ENCODE results near the gene SMIM1. TPM values are rescaled to one million over a fixed set of nuclear protein-coding genes. Genes with fewer than 3 reads are reported as not detected.

Gene SMIM1
- polyA plus RNA-seq, 2 donors: 1.1 to 1.9 TPM

- no peaks in the 10 kb centered on the region for H3K27me3 ChIP-seq (ENCODE audit: control insufficient read depth in 1 of 2, insufficient read depth in 2 of 2, low read length in 2 of 2)
- H3K9me3 ChIP-seq (ENCODE audit: control insufficient read depth in 2 of 2, insufficient read depth in 1 of 2, low read depth in 1 of 2, low read length in 1 of 2): no peaks in the 10 kb centered on the region
- no peak within 1 kb of the TSS for H3K4me3 ChIP-seq (ENCODE audit: low read depth in 1 of 2, low read length in 2 of 2)
- H3K4me1 ChIP-seq (ENCODE audit: control insufficient read depth in 2 of 2, insufficient read depth in 2 of 2, low read length in 1 of 2): peaks cover 3 to 4% of the 10 kb centered on the region in 2 donors
- H3K36me3 ChIP-seq (ENCODE audit: control insufficient read depth in 2 of 2, insufficient read depth in 2 of 2, low read length in 1 of 2): no peaks in the 10 kb centered on the region
- WGBS, 2 donors: 88 to 91% methylated on average over 17 of the region's 17 CpGs
- H3K27ac ChIP-seq (ENCODE audit: low read depth in 2 of 2, low read length in 1 of 2): no peak within 1 kb of the TSS
Observed at GRCh38 chr1:3752400-3752945, 20.1 kb upstream of the SMIM1 start, which contains the start of gene CCDC27. CCDC27 (plus strand) TSS chr1:3752450; CDS start chr1:3752482, 32 bp downstream.

- Histone ChIP-seq H3K27ac (ENCODE audit: low read depth in 2 of 2, low read length in 1 of 2) (no peak overlapping the region), H3K27me3 (ENCODE audit: control insufficient read depth in 1 of 2, insufficient read depth in 2 of 2, low read length in 2 of 2) (no peaks in the 10 kb centered on the region)
- WGBS, 2 donors: 86 to 87% methylated on average over 20 of the region's 20 CpGs
Observed at GRCh38 chr1:3753656-3754454, 18.7 kb upstream of the SMIM1 start.

GRCh38 chr1:3756394-3756793 is 16.2 kb upstream of the SMIM1 start:
- H3K9me3 ChIP-seq (ENCODE audit: control insufficient read depth in 2 of 2, insufficient read depth in 1 of 2, low read depth in 1 of 2, low read length in 1 of 2): peaks cover 0 to 3% of the 10 kb centered on the region in 2 donors
- H3K4me1 ChIP-seq (ENCODE audit: control insufficient read depth in 2 of 2, insufficient read depth in 2 of 2, low read length in 1 of 2): no peaks in the 10 kb centered on the region
- no peaks in the 10 kb centered on the region for H3K27me3 ChIP-seq (ENCODE audit: control insufficient read depth in 1 of 2, insufficient read depth in 2 of 2, low read length in 2 of 2)
- H3K36me3 ChIP-seq (ENCODE audit: control insufficient read depth in 2 of 2, insufficient read depth in 2 of 2, low read length in 1 of 2): no peaks in the 10 kb centered on the region
- no peak overlapping the region for H3K4me3 ChIP-seq (ENCODE audit: low read depth in 1 of 2, low read length in 2 of 2)
- H3K27ac ChIP-seq (ENCODE audit: low read depth in 2 of 2, low read length in 1 of 2): no peak overlapping the region
- WGBS, 2 donors: 79 to 83% methylated on average over 21 of the region's 21 CpGs

More at GRCh38 chr1:3753656-3754454, 18.7 kb upstream of the SMIM1 start:
- H3K9me3 ChIP-seq (ENCODE audit: control insufficient read depth in 2 of 2, insufficient read depth in 1 of 2, low read depth in 1 of 2, low read length in 1 of 2): no peaks in the 10 kb centered on the region
- H3K4me1 ChIP-seq (ENCODE audit: control insufficient read depth in 2 of 2, insufficient read depth in 2 of 2, low read length in 1 of 2): no peaks in the 10 kb centered on the region
- H3K36me3 ChIP-seq (ENCODE audit: control insufficient read depth in 2 of 2, insufficient read depth in 2 of 2, low read length in 1 of 2): no peaks in the 10 kb centered on the region
- H3K4me3 ChIP-seq (ENCODE audit: low read depth in 1 of 2, low read length in 2 of 2): no peak overlapping the region

GRCh38 chr1:3759164-3759563 is 13.4 kb upstream of the SMIM1 start:
- Histone ChIP-seq H3K9me3 (ENCODE audit: control insufficient read depth in 2 of 2, insufficient read depth in 1 of 2, low read depth in 1 of 2, low read length in 1 of 2) (peaks cover 0 to 3% of the 10 kb centered on the region in 2 donors), H3K4me1 (ENCODE audit: control insufficient read depth in 2 of 2, insufficient read depth in 2 of 2, low read length in 1 of 2) (no peaks in the 10 kb centered on the region), H3K4me3 (ENCODE audit: low read depth in 1 of 2, low read length in 2 of 2) (no peak overlapping the region), H3K36me3 (ENCODE audit: control insufficient read depth in 2 of 2, insufficient read depth in 2 of 2, low read length in 1 of 2) (no peaks in the 10 kb centered on the region), H3K27ac (ENCODE audit: low read depth in 2 of 2, low read length in 1 of 2) (no peak overlapping the region), H3K27me3 (ENCODE audit: control insufficient read depth in 1 of 2, insufficient read depth in 2 of 2, low read length in 2 of 2) (no peaks in the 10 kb centered on the region)
- 75 to 78% methylated on average over 6 of the region's 6 CpGs for WGBS, 2 donors

GRCh38 chr1:3759796-3760195 is 12.8 kb upstream of the SMIM1 start:
- H3K27ac ChIP-seq (ENCODE audit: low read depth in 2 of 2, low read length in 1 of 2): no peak overlapping the region
- no peak overlapping the region for H3K4me3 ChIP-seq (ENCODE audit: low read depth in 1 of 2, low read length in 2 of 2)
- peaks cover 0 to 3% of the 10 kb centered on the region in 2 donors for H3K9me3 ChIP-seq (ENCODE audit: control insufficient read depth in 2 of 2, insufficient read depth in 1 of 2, low read depth in 1 of 2, low read length in 1 of 2)
- H3K36me3 ChIP-seq (ENCODE audit: control insufficient read depth in 2 of 2, insufficient read depth in 2 of 2, low read length in 1 of 2): no peaks in the 10 kb centered on the region
- no peaks in the 10 kb centered on the region for H3K4me1 ChIP-seq (ENCODE audit: control insufficient read depth in 2 of 2, insufficient read depth in 2 of 2, low read length in 1 of 2)
- WGBS, 2 donors: 49 to 68% methylated on average over 6 of the region's 6 CpGs
- H3K27me3 ChIP-seq (ENCODE audit: control insufficient read depth in 1 of 2, insufficient read depth in 2 of 2, low read length in 2 of 2): no peaks in the 10 kb centered on the region

GRCh38 chr1:3761296-3762010 is 11.1 kb upstream of the SMIM1 start:
- no peaks in the 10 kb centered on the region for H3K36me3 ChIP-seq (ENCODE audit: control insufficient read depth in 2 of 2, insufficient read depth in 2 of 2, low read length in 1 of 2)
- no peaks in the 10 kb centered on the region for H3K4me1 ChIP-seq (ENCODE audit: control insufficient read depth in 2 of 2, insufficient read depth in 2 of 2, low read length in 1 of 2)
- no peaks in the 10 kb centered on the region for H3K27me3 ChIP-seq (ENCODE audit: control insufficient read depth in 1 of 2, insufficient read depth in 2 of 2, low read length in 2 of 2)
- H3K9me3 ChIP-seq (ENCODE audit: control insufficient read depth in 2 of 2, insufficient read depth in 1 of 2, low read depth in 1 of 2, low read length in 1 of 2): peaks cover 0 to 3% of the 10 kb centered on the region in 2 donors
- WGBS, 2 donors: 81 to 83% methylated on average over 17 of the region's 17 CpGs
- H3K4me3 ChIP-seq (ENCODE audit: low read depth in 1 of 2, low read length in 2 of 2): no peak overlapping the region
- no peak overlapping the region for H3K27ac ChIP-seq (ENCODE audit: low read depth in 2 of 2, low read length in 1 of 2)

GRCh38 chr1:3762151-3762872 is 10.2 kb upstream of the SMIM1 start:
- WGBS, 2 donors: 77 to 80% methylated on average over 14 to 15 of the region's 15 CpGs
- no peaks in the 10 kb centered on the region for H3K36me3 ChIP-seq (ENCODE audit: control insufficient read depth in 2 of 2, insufficient read depth in 2 of 2, low read length in 1 of 2)
- H3K9me3 ChIP-seq (ENCODE audit: control insufficient read depth in 2 of 2, insufficient read depth in 1 of 2, low read depth in 1 of 2, low read length in 1 of 2): peaks cover 0 to 3% of the 10 kb centered on the region in 2 donors
- no peaks in the 10 kb centered on the region for H3K4me1 ChIP-seq (ENCODE audit: control insufficient read depth in 2 of 2, insufficient read depth in 2 of 2, low read length in 1 of 2)
- H3K27ac ChIP-seq (ENCODE audit: low read depth in 2 of 2, low read length in 1 of 2): no peak overlapping the region
- no peak overlapping the region for H3K4me3 ChIP-seq (ENCODE audit: low read depth in 1 of 2, low read length in 2 of 2)
- H3K27me3 ChIP-seq (ENCODE audit: control insufficient read depth in 1 of 2, insufficient read depth in 2 of 2, low read length in 2 of 2): no peaks in the 10 kb centered on the region

- Histone ChIP-seq H3K4me1 (ENCODE audit: control insufficient read depth in 2 of 2, insufficient read depth in 2 of 2, low read length in 1 of 2) (no peaks in the 10 kb centered on the region), H3K27ac (ENCODE audit: low read depth in 2 of 2, low read length in 1 of 2) (no peak overlapping the region), H3K4me3 (ENCODE audit: low read depth in 1 of 2, low read length in 2 of 2) (no peak overlapping the region), H3K9me3 (ENCODE audit: control insufficient read depth in 2 of 2, insufficient read depth in 1 of 2, low read depth in 1 of 2, low read length in 1 of 2) (peaks cover 0 to 3% of the 10 kb centered on the region in 2 donors), H3K36me3 (ENCODE audit: control insufficient read depth in 2 of 2, insufficient read depth in 2 of 2, low read length in 1 of 2) (no peaks in the 10 kb centered on the region), H3K27me3 (ENCODE audit: control insufficient read depth in 1 of 2, insufficient read depth in 2 of 2, low read length in 2 of 2) (no peaks in the 10 kb centered on the region)
- 80 to 85% methylated on average over 11 to 12 of the region's 12 CpGs for WGBS, 2 donors
Observed at GRCh38 chr1:3762873-3763228, 9.7 kb upstream of the SMIM1 start.

GRCh38 chr1:3763351-3764125 is 9.0 kb upstream of the SMIM1 start:
- WGBS, 2 donors: 76 to 79% methylated on average over 28 to 31 of the region's 31 CpGs
- peaks cover 0 to 3% of the 10 kb centered on the region in 2 donors for H3K9me3 ChIP-seq (ENCODE audit: control insufficient read depth in 2 of 2, insufficient read depth in 1 of 2, low read depth in 1 of 2, low read length in 1 of 2)
- H3K4me1 ChIP-seq (ENCODE audit: control insufficient read depth in 2 of 2, insufficient read depth in 2 of 2, low read length in 1 of 2): no peaks in the 10 kb centered on the region
- H3K4me3 ChIP-seq (ENCODE audit: low read depth in 1 of 2, low read length in 2 of 2): no peak overlapping the region
- no peaks in the 10 kb centered on the region for H3K27me3 ChIP-seq (ENCODE audit: control insufficient read depth in 1 of 2, insufficient read depth in 2 of 2, low read length in 2 of 2)
- no peak overlapping the region for H3K27ac ChIP-seq (ENCODE audit: low read depth in 2 of 2, low read length in 1 of 2)
- no peaks in the 10 kb centered on the region for H3K36me3 ChIP-seq (ENCODE audit: control insufficient read depth in 2 of 2, insufficient read depth in 2 of 2, low read length in 1 of 2)

All from esophagus (tissue), 2 donors.